Urothelium cell line (cell line): ENCODE measurements around the gene NR1I3.
"Not testable (repeated sequence)": the region's sequence is repeated elsewhere in the genome, so short reads cannot be mapped to it uniquely, and the experiment has no call there.

Experiments used
- DNase-seq: peaks from one replicate; pipeline ENCODE4 v3.0.0; 2011; ENCODE audit warnings: low spot score, mixed read lengths
- FAIRE-seq: peaks from 2 replicates; lab custom pipeline; 2011; peaks lifted over from hg19 to GRCh38; lab: Jason Lieb, UNC

Gene NR1I3, protein sequence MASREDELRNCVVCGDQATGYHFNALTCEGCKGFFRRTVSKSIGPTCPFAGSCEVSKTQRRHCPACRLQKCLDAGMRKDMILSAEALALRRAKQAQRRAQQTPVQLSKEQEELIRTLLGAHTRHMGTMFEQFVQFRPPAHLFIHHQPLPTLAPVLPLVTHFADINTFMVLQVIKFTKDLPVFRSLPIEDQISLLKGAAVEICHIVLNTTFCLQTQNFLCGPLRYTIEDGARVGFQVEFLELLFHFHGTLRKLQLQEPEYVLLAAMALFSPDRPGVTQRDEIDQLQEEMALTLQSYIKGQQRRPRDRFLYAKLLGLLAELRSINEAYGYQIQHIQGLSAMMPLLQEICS

DNA sequence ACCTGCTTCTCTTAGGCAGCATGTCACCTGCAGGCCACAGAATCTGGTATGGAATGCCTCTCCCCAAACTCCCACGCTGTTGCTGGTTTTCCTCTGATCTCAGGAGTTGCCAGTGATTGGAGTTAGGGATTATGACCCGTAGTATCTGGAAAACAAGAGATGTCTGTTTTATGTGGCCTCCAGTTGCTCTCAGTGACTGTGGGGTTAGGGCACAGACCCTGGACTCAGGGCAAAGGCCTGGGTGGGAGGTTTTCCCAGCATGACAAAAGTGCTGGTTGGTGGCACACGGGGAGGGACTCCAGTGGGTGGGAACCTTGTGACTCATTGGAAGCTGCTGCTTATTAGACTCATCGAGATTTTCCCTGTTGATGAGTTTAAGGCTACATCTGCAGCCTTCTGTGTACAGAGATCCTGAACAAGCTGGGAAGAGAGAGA lies at the start of gene NR1I3:
Gene NR1I3 (minus strand): TSS at position 165 of the 435 bp plus-strand sequence. CDS start 1,638 bp downstream, outside the sequence.
- DNase-seq (no peak), FAIRE-seq (no peak)

DNA sequence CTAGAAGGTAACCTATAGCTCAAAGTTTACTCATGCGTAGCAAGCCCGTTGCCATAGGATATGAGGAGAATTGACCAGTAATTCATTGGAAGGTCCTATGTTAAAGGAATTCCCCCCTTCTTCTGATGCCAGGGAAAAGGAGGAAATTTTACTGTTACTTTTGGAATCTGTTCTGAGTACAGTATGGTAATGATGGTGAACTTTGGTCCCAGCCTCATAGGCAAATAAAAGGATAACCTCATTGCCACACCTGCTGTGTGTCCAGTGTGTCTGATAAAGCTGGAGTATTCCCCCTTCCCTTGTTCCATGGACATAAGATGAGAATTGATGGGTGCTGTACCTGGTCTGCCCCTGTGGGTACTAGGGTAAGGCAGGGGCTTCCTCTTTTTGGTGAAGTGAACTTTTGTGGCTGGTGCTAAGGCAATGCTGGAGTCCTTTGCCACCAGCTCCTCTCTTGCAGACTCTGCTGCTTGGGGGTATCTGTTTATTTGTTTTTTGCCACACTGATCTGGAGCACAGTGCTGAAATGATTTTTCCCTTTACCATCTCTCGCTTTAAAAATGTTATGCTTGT lies 49.6 kb upstream of the NR1I3 start:
- DNase-seq (no peak), FAIRE-seq (no peak)

DNA sequence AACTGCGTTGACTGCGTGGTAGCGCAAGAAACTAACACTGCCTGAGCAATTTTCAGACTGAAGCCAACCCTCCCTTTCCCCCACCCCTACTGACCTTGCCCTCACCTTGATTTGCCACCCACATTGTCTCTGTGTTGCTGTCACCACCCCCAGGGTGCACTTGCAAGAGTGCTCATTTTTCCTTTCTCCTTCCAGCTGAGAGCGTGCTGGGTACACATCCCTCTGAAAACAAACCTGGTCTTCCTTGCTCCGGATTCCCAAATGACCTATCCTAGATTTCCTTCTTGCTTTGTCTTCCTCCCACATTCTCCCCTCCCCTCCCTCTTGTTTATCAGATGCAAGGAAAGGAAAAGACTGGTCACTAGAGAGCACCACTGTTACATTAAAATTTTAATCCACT lies 47.5 kb upstream of the NR1I3 start:
- no peak for DNase-seq

DNA sequence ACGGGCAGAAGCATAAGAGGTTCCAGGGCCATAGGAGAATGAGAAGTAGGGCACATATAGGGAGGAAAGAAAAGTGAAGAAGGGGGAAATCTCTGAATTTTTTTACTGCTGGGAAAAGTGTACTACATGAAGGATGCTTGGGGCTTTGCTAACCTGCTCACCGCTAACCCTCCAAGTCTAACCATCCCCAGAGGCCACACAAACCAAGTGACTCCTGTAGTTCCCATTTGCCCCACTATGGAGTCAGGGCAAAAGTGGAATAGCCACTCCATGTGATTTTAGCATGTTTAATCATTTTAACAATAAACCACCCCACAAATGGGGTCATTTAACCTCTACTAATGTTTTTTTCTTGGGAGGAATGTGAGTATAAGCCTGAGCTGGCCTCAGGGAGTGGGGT lies 47.1 kb upstream of the NR1I3 start:
- no peak for FAIRE-seq
- DNase-seq, result no peak

More for the DNA sequence above, 47.5 kb upstream of the NR1I3 start:
- FAIRE-seq, result no peak

DNA sequence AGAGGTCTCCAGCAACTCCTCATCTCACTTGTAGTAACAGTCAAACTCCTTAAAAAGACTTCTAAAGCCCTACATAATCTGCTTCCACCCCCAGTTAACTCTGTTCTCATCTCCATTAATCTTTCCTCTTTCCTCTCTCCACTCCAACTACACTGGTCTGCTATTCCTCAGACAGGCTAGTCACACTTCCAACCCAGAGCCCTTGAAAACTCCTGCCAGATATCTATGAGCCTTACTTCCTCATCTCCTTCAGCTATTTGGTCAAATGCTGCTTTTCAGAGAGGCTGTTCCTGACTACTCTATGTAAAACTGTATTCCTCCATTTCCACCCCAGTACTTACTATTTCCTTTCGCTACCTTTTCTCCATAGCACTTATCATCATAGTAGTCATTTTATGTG lies 45.0 kb upstream of the NR1I3 start:
- no peak for FAIRE-seq

DNA sequence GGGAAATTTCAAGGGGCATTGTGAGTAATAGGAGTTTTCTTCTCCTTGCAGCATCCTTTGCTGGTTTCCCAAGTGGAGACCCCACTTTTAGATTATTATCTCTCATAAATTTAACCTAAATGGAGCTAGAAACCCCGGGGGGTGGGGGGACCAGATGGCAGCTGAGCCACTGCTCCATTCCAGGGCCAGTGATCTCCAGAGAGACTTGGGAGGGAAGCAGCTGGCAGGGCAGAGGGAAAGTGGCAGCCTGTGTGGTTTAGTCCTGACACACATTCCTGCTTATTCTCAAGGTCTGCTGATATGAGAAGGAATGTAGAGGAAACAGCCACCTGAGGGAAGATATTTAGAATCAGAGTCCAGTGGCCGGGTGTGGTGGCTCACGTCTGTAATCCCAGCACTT lies 36.9 kb upstream of the NR1I3 start:
- DNase-seq (no peak), FAIRE-seq (no peak)

More for the DNA sequence above, 45.0 kb upstream of the NR1I3 start:
- no peak for DNase-seq

DNA sequence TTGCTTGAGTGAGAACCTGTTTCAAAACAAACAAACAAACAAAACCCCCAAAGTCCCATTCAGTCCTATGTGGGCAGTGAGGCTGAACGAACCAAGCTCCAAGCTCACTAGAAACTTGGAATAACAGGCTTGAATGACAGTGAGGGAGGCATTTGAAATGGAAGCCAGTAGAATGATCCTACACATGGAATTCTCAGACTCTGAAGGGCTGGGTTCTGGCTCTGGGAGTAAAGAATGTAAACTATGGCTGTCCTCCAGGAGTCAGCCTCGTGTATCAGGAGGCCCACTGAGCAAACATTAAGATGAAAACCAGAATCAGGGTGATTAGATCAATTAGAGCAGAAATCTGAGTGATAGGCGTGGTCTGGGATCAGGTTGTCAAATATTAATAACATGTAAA lies 35.4 kb upstream of the NR1I3 start:
- FAIRE-seq (no peak), DNase-seq (no peak)

DNA sequence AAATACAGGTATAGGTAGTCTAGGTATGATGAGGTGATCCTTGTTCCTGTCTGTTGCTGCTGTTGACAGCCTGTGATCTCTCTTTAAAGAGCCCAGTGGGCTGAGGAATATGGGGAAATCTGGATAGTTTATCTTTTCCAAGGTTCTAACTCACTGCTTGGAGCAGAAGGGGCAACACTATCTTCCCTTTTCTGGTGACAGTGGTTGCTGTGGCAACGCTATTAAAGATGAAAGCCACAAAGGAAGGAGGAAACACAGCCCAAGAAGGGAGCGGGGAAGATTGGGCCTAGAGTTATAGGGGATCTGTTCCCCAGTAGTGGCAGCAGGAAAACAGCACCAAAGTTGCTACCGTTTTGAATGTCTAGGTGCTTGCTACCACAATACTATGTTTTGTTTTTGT lies 29.3 kb upstream of the NR1I3 start:
- DNase-seq (no peak), FAIRE-seq (no peak)

DNA sequence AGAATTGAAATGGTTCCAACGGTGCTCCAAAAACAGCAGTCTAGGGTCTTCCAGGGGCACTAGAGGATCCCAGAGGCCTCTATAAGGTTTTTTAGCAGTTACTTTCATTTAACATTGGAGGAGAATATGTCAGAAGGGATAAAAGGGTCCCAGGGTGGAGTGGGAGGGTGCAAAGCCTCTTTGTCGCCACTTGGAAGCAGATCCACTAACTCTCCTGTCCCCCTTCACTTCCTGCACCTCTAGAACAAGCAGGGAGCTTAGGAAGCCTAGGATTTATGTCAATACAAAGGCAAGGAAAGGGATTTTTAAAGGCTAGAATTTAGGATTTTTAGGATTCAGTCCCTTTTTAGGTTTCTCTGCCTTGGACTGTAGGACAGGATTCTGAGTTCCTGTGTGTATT lies 28.8 kb upstream of the NR1I3 start:
- DNase-seq (no peak), FAIRE-seq (no peak)

DNA sequence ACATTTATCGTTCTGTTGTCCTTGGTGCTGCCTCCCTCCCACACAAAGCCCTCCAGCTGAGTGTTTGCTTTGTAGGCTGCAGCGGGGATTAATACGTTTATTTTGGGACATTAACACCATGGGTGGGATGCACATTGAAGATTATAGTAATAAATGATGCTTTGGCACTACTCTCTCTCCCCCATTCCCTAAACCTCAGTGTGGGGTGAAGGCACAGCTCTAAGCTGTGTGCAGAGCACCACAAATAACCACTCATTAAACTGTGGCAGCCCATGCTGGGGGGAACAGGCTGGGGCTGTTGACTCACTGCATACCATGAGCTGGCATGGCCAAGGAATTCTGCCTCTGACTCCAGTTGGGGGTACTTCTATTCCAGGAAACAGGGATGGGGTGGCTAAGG lies 28.2 kb upstream of the NR1I3 start:
- peak; percentile 50 for DNase-seq
- FAIRE-seq, result no peak

DNA sequence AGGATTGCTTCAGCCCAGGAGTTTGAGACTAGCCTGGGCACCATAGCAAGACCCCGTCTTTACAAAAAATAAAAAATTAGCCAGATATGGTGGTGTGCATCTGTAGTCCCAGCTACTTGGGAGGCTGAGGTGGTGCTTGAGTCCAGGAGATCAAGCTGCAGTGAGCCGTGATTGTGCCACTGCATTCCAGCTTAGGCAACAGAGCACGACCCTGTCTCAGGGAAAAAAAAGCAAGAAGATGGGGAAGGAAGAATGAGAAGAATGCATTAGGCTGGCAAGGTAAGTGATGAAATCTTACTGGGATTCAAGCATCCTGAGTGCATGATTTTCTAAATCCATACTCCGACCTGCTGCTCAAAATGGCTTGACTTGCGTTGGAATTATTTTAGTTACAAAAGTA lies 27.3 kb upstream of the NR1I3 start:
- FAIRE-seq (no peak), DNase-seq (no peak)

DNA sequence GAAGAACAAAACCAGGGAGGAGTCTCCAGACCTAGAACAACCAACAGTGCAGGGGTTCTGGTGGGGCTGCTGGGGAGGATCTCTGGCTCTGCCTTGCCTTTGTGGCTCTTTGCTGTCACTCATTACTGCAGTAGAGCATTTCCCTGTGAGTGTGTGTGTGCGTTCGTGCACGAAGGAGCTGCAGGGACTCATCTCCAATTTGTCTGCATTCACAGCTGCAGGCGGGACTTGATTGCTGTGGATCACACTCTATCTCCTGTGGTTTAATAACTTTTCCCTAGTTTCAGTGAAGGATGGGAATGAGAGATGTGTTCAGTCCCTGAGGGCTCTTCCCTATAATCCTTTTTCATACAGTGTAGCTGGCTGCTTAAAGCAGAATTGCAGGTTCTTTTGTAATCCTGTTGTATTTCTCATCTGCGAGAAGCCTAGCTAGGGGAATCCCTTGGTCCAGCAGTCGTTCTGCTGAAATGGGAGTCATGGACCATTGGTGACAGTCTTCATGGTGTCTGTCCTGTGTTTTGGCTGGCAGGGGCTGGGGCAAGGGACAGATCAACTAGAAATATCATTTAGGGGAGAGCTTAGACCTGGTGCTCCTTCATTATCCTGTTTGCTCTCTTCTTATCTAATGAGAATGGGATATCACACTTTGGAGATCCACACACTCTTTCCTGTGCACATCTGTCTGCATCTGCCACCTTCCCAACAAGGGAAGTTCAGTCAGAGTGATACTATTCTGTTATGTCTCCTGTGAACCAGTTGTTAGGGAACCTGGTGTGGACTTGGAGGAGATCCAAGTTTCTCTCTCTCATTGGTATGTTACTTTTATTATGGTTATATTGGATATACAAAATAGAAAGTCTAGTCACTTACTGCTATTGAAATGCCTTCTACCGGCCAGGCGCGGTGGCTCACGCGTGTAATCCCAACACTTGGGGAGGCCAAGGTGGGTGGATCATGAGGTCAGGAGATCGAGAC lies 23.5 kb upstream of the NR1I3 start:
- DNase-seq (no peak), FAIRE-seq (no peak)

DNA sequence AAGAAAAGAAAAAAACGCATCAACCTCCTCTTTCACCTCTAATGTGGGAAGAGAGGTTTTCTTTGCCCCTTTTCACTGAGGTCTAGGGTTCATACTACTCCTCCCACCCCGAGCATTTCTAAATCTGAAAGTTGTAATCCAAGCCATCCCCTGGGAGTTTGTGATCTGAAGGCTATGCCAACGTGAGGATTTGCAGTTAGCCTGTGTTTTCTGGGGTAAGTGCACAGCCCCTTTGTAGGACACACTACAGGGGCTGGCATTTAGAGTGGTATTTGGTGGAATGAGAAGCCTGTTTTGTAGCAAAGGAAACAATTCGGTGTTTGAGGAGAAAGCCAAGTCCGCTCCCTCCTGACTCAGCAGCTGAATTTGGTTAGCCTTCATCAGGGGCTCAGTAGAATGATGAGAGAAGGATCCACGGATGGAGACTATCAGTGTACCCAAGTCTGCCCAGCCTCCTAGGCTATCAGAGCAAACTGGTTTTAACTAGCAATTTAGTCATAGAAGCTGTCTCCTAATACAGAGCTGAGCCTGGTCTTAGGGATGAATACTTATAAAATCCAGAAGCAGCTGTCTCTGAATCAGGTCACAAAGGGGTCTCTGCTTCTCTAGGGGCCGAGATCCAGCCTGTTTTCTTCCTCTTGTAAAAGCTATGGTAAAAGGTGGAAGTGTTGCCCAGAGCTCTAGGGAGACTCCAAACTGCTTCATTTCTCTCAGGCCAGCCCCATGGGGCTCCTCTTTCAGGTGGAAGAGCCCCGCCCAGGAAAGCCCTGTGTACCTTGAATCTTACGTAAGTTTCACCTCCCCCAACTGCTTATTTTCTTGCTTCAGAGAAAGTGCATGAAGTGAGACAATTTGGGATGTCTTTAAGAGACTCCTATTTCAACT lies 22.6 kb upstream of the NR1I3 start:
- FAIRE-seq, result no peak
- DNase-seq, result no peak

DNA sequence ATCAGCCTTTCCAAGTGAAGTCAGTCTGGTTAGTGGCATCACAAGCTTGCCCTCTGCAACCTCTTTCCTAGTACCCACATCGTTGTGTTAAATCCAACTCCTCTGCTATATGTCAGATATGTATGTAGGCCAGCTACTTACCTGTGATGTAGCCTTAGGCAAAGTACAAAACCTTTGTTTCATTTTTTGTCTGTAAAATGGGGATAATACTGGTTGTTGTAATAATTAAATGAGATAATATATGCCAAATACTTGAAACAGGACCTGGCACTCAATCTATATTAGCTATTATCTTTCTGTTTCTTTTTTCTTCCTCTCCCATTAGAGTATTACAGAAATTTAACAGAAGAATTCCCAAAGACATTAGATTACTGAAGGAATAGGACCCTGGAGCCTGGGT lies 21.8 kb upstream of the NR1I3 start:
- FAIRE-seq (no peak), DNase-seq (no peak)

DNA sequence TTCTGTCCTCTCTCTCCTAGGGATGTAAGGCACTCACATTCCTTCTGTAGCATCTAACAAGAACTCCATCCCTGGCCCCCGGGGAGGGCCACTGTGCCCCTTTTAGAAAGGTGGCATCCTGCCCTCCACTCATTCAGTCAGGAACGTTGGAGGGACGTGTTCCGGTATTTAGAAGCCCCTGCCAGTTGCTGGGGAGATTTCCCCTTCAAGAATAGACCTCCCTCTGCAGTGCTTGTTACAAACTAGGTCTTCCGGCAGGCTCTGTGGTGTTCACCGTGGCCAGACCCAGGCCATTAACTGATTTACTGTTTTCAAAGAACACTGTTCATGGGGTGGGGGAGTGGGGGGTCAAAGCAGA lies 21.3 kb upstream of the NR1I3 start:
- DNase-seq (no peak), FAIRE-seq (no peak)

DNA sequence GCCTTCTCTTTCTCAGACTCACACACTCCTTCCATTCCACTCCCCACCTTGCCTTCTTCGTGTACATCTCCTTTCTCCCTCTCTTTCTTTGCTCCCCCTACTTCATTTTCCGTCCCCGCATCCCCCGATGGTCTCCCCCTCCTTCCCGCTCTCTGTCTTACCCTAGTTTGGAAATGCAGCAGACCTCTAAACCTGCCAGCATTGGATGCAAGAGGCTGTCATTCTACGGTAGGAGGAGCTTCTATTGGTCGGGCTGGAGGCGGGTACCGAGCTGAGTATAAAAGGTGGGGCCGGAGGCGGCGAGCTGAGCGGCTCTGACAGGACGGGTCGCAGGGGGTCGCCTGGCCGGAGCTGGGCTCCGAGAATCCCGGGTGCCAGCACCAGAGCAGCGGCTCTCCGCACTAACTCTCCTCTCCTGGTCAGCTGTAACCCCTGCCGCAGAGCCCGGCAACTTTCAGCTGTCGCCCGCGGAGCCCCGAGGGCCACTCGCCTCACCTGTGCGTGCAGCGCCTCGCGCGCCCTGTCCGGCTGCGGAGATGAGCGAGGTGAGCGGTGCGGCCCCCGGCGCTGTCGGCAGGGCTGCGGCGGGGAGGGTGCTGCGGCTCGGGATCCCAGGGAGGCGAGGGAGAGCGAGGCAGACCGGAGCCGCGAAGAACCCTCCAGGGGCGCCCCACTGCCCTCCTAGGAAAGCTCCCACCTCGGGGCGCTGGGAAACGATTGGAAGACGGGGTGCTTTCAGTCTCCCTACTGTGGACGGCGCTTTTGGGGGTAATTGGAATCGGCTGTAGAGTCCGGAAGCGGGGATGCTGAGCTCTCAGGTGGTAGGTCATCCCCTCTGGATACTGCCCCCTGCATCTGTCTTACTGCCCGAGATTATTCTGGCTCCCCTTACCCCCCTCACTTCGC lies 20.7 kb upstream of the NR1I3 start, which contains the start of gene PCP4L1:
Gene PCP4L1 (plus strand): TSS at position 307 of the 906 bp plus-strand sequence. CDS start 230 bp downstream, at position 537.
- FAIRE-seq, result no peak
- DNase-seq, result no peak

DNA sequence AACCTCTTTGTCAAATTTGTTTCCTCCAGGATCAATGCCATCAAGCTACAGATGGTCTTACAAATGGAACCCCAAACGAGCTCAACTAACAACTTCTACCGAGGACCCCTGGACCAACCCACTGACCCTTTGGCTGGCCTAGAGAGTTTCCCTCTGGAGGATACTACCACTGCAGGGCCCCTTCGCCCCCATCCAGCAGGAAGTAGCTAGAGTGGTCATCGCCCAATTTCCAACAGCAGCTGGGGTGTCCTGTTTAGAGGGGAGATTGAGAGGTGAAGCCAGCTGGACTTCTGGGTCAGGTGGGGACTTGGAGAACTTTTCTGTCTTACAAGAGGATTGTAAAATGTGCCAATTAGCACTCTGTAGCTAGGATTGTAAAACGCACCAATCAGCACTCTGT lies 19.1 kb upstream of the NR1I3 start:
- DNase-seq, FAIRE-seq: not testable (repeated sequence)

DNA sequence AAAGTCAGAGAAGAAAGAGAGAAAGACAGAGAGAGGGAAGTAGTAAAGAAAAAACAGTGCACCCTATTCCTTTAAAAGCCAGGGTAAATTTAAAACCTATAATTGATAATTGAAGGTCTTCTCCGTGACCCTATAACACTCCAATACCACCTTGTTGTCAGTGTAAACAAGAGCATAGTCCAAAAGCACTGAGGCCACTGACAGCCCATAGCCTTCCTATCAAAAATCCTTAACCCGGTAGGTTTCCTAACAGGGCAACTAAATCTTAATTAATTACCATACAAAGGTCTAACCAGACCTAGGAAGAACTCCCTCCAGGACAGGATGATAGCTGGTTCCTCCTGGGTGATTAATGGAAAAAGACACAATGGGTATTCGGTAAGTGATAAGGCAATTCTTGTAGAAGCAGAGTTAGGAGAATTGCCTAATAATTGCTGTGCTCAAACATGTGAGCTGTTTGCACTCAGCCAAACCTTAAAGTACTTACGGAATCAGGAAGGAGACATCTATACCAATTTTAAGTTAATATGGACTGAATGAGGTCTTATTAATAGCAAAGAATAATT lies 18.0 kb upstream of the NR1I3 start:
- FAIRE-seq, DNase-seq: not testable (repeated sequence)

DNA sequence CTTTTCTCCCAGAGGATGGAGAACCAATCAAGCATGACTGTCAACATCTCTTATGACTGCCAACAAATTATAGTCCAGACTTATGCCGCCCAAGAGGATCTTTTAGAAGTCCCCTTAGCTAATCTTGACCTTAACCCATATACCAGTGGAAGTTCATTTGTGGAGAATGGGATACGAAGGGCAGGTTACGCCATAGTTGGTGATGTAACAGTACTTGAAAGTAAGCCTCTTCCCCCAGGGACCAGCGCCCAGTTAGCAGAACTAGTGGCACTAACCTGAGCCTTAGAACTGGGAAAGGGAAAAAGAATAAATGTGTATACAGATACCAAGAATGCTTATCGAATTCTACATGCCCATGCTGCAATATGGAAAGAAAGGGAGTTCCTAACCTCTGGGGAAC lies 17.3 kb upstream of the NR1I3 start:
- not testable (repeated sequence) for DNase-seq, FAIRE-seq
